ENCODE measurements around the gene SF1. TPM values are rescaled to one million over a fixed set of nuclear protein-coding genes. Genes with fewer than 3 reads are reported as not detected.

SF1 gene
- total and polyA plus RNA-seq, 7 donors, result 56.2 to 210 (median 150) TPM

- Histone ChIP-seq H3K36me3 (ENCODE audit: insufficient read depth in 1 of 2, low read depth in 1 of 2) (peaks cover 0 to 44% of the 10 kb centered on the region in 2 donors), H3K4me3 (peak overlapping the region; percentile 66), H3K27ac (no peak overlapping the region), H3K9me3 (no peaks in the 10 kb centered on the region), H3K27me3 (ENCODE audit: insufficient read depth in 3 of 3, low read length in 2 of 3) (no peaks in the 10 kb centered on the region), H3K4me1 (peaks cover 12% of the 10 kb centered on the region)
- DNase-seq (no peak), ATAC-seq (no peak)
- intact Hi-C loops (cut with DNase I), result no loop called here
- 88 to 93% (median 88%) methylated on average over 41 of the region's 41 CpGs for WGBS, 3 donors
- TF ChIP-seq, protein P1, sequence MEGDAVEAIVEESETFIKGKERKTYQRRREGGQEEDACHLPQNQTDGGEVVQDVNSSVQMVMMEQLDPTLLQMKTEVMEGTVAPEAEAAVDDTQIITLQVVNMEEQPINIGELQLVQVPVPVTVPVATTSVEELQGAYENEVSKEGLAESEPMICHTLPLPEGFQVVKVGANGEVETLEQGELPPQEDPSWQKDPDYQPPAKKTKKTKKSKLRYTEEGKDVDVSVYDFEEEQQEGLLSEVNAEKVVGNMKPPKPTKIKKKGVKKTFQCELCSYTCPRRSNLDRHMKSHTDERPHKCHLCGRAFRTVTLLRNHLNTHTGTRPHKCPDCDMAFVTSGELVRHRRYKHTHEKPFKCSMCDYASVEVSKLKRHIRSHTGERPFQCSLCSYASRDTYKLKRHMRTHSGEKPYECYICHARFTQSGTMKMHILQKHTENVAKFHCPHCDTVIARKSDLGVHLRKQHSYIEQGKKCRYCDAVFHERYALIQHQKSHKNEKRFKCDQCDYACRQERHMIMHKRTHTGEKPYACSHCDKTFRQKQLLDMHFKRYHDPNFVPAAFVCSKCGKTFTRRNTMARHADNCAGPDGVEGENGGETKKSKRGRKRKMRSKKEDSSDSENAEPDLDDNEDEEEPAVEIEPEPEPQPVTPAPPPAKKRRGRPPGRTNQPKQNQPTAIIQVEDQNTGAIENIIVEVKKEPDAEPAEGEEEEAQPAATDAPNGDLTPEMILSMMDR (IDR thresholded peaks at IDR 0.05), result no peak
Measured at GRCh38 chr11:64804346-64805210, 26.2 kb upstream of the SF1 start.

DNA sequence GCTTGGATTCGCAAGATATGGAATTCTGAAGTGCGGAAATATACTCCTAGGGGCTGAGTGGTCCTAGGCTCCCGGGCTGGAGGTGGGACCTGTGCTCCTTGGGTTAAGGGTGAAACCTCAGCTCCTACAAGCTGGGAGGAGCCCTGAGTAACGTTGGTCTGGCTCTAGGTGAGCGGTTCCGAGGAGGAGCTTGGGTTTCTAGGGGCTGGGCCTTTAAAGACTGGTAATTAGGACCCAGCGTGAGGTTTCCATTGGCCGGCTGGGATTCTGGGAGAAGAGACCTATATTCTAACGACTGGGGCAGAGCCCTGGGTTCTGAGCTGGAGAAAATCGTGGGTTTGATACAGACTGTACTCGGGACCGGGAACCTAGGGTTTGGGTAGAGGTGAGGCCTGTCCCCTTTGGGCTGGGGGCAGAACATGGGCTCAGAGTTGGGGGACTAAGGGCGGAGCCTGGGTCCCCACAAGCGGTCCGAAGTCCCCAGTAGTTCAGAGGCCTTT, 25.6 kb upstream of the SF1 start:
- no peak for DNase-seq
- H3K9me3 ChIP-seq, result no peaks in the 10 kb centered on the region
- intact Hi-C loops (cut with DNase I), result no loop called here

GRCh38 chr11:64803158-64803845, 25.0 kb upstream of the SF1 start, which contains the start of gene MAP4K2:
Gene MAP4K2, minus strand, starts transcription at chr11:64803214. Its CDS starts 65 bp downstream, at chr11:64803149.
- intact Hi-C loops (cut with DNase I), result no loop called here
- peaks cover 0 to 45% of the 10 kb centered on the region in 2 donors for H3K36me3 ChIP-seq (ENCODE audit: insufficient read depth in 1 of 2, low read depth in 1 of 2)

More for the DNA sequence above, 25.6 kb upstream of the SF1 start:
- Histone ChIP-seq H3K36me3 (ENCODE audit: insufficient read depth in 1 of 2, low read depth in 1 of 2) (peaks cover 0 to 46% of the 10 kb centered on the region in 2 donors), H3K4me3 (peak overlapping the region; percentile 66), H3K27ac (peak overlapping the region; percentile 67), H3K27me3 (ENCODE audit: insufficient read depth in 3 of 3, low read length in 2 of 3) (no peaks in the 10 kb centered on the region), H3K4me1 (peaks cover 7% of the 10 kb centered on the region)
- ATAC-seq, result no peak
- TF ChIP-seq, protein P1 (IDR thresholded peaks at IDR 0.05), result no peak
- WGBS, 3 donors, result 43 to 45% (median 44%) methylated on average over 15 of the region's 15 CpGs

GRCh38 chr11:64802370-64803157, 24.2 kb upstream of the SF1 start:
- intact Hi-C loops (cut with DNase I), result no loop called here
- Histone ChIP-seq H3K36me3 (ENCODE audit: insufficient read depth in 1 of 2, low read depth in 1 of 2) (peaks cover 0 to 39% of the 10 kb centered on the region in 2 donors), H3K27ac (peak overlapping the region; percentile 60)

More at GRCh38 chr11:64803158-64803845, 25.0 kb upstream of the SF1 start, which contains the start of gene MAP4K2:
- ATAC-seq, result peak; percentile 85 to 95 (median 93)
- Histone ChIP-seq H3K9me3 (no peaks in the 10 kb centered on the region), H3K27me3 (ENCODE audit: insufficient read depth in 3 of 3, low read length in 2 of 3) (no peaks in the 10 kb centered on the region), H3K27ac (peak within 1 kb of the TSS; percentile 67), H3K4me3 (peak within 1 kb of the TSS; percentile 66), H3K4me1 (peaks cover 7% of the 10 kb centered on the region)
- peak; percentile 90 to 92 for DNase-seq
- WGBS, 3 donors, result 0 to 1% (median 0%) methylated on average over 36 to 58 of the region's 58 CpGs
- TF ChIP-seq, protein P1 (IDR thresholded peaks at IDR 0.05), result peak; percentile 38

More at GRCh38 chr11:64802370-64803157, 24.2 kb upstream of the SF1 start:
- ATAC-seq (peak in 3 of 4 donors; percentile 1 to 8 (median 4)), DNase-seq (no peak)
- peak overlapping the region; percentile 66 for H3K4me3 ChIP-seq
- TF ChIP-seq, protein P1 (IDR thresholded peaks at IDR 0.05), result no peak
- H3K27me3 ChIP-seq (ENCODE audit: insufficient read depth in 3 of 3, low read length in 2 of 3), result no peaks in the 10 kb centered on the region
- H3K9me3 ChIP-seq, result no peaks in the 10 kb centered on the region
- H3K4me1 ChIP-seq, result peaks cover 7% of the 10 kb centered on the region
- 17 to 24% (median 19%) methylated on average over 34 to 54 of the region's 54 CpGs for WGBS, 3 donors

All from psoas muscle (tissue), 8 donors.